Brain microvascular endothelial cell (primary cell): Measurements from ENCODE around the gene GAB3.

Experiments
- DNase-seq: peaks from one replicate; pipeline ENCODE4 v3.0.0-alpha.2; 2020
- H3K27ac ChIP-seq: fragments of 250-450 bp; sonication (Bioruptor Pico); 2 replicates; pipeline ENCODE4 v1.5.1; 2020; ENCODE audit warnings: mild to moderate bottlenecking, moderate library complexity
- H3K27me3 ChIP-seq: fragments of 250-450 bp; sonication (Bioruptor Pico); replicated peaks from 2 replicates; pipeline ENCODE4 v1.5.1; 2020; ENCODE audit warnings: mild to moderate bottlenecking
- H3K36me3 ChIP-seq: fragments of 250-450 bp; sonication (Bioruptor Pico); replicated peaks from 2 replicates; pipeline ENCODE4 v1.5.1; 2020; ENCODE audit warnings: mild to moderate bottlenecking
- H3K4me3 ChIP-seq: 2 replicates; pipeline ENCODE4 v1.5.1; 2011; ENCODE audit warnings: low read depth, mild to moderate bottlenecking, control low read depth, low read length, moderate library complexity
- in situ Hi-C: cut with HindIII; loops from 2 replicates; pipeline ENCODE4 v1.10.0; 2017; ENCODE audit warnings: low sequenced_read_pairs, low pct_ligation_motif_present
- TF ChIP-seq, protein P1 (sequence below): IDR thresholded peaks from 2 replicates; pipeline ENCODE4 v1.5.1; 2011; ENCODE audit warnings: low read depth, mild to moderate bottlenecking, moderate library complexity, low read length, control low read depth, inconsistent platforms; ENCODE audit errors: missing control alignments

The GAB3 gene

GRCh38 chrX:154758696-154759095, 7.8 kb upstream of the GAB3 start:
- Histone ChIP-seq H3K36me3 (no peaks in the 10 kb centered on the region), H3K4me3 (no peak overlapping the region), H3K27ac (no peak overlapping the region), H3K27me3 (no peaks in the 10 kb centered on the region)
- TF ChIP-seq, protein P1, sequence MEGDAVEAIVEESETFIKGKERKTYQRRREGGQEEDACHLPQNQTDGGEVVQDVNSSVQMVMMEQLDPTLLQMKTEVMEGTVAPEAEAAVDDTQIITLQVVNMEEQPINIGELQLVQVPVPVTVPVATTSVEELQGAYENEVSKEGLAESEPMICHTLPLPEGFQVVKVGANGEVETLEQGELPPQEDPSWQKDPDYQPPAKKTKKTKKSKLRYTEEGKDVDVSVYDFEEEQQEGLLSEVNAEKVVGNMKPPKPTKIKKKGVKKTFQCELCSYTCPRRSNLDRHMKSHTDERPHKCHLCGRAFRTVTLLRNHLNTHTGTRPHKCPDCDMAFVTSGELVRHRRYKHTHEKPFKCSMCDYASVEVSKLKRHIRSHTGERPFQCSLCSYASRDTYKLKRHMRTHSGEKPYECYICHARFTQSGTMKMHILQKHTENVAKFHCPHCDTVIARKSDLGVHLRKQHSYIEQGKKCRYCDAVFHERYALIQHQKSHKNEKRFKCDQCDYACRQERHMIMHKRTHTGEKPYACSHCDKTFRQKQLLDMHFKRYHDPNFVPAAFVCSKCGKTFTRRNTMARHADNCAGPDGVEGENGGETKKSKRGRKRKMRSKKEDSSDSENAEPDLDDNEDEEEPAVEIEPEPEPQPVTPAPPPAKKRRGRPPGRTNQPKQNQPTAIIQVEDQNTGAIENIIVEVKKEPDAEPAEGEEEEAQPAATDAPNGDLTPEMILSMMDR = no peak
- DNase-seq = no peak
- in situ Hi-C loops = no loop called here

- no peak for DNase-seq
- H3K36me3 ChIP-seq = no peaks in the 10 kb centered on the region
- in situ Hi-C loops = no loop called here
- TF ChIP-seq, protein P1 = no peak
- no peak overlapping the region for H3K4me3 ChIP-seq
- H3K27ac ChIP-seq = no peak overlapping the region
- no peaks in the 10 kb centered on the region for H3K27me3 ChIP-seq
Measured at GRCh38 chrX:154751669-154752271, 893 bp upstream of the GAB3 start.

- Histone ChIP-seq H3K27ac (no peak overlapping the region), H3K27me3 (no peaks in the 10 kb centered on the region), H3K4me3 (peak overlapping the region; percentile 56), H3K36me3 (no peaks in the 10 kb centered on the region)
- TF ChIP-seq, protein P1 = no peak
- in situ Hi-C loops = no loop called here
- no peak for DNase-seq
Measured at GRCh38 chrX:154751203-154751668, 359 bp upstream of the GAB3 start.

DNA sequence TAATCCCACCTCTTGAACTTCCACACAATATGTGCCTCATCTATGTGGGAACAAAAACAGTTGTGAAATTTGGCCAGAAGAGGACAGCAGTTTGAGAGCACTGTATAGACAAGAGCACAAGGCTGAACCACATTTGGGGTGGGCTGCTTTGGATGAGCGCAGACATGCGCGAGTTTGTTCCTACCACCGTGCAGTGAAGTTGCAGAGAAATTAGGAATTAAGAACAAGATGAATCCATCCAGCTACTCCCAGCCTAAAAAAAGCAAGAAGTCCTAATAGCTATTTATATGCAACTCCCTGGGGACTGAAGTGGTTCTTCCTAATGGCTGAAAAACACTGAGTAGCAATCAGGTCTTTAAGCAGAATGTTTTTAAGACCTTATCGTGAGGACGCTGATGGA, 1.0 kb downstream of the GAB3 start:
- in situ Hi-C loops = no loop called here
- Histone ChIP-seq H3K4me3 (peak overlapping the region; percentile 56), H3K27ac (no peak overlapping the region), H3K36me3 (no peaks in the 10 kb centered on the region), H3K27me3 (no peaks in the 10 kb centered on the region)
- no peak for DNase-seq
- TF ChIP-seq, protein P1 = no peak

DNA sequence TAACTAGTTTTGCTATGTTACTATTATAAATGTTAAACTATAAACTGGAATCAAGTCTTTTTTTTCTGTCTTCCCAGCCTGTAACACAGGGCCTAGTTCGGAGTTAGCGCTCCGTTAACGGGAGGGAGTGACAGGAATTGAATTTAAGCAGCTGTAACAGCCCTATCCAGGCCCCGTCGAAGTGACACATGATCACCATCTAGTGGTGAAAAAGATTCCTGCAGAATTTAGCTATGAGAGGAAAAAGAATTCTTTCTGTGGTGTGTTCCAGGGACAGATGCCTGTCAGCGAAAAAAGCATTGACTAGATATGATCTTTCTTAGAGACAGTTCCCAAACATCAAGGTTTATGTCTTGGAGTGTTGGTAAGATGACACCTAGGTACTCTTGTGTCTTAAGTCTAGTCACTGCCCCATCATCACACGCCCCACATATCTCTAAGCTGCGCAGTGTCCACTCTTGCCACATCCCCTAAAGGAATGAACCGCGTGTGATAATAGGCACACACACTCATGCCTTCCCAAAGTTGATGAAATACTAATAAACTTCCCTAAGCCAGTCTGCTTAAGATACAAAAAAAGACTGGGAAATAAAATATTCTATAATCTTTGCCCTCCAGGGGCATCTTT, 2.1 kb downstream of the GAB3 start:
- H3K4me3 ChIP-seq = no peak overlapping the region
- in situ Hi-C loops = no loop called here

More for the DNA sequence above, 2.1 kb downstream of the GAB3 start:
- Histone ChIP-seq H3K27me3 (no peaks in the 10 kb centered on the region), H3K27ac (no peak overlapping the region), H3K36me3 (no peaks in the 10 kb centered on the region)
- DNase-seq = peak; percentile 47
- TF ChIP-seq, protein P1 = peak; percentile 70
